ENCODE results near the gene KIAA0232. TPM values are rescaled to one million over a fixed set of nuclear protein-coding genes. Genes with fewer than 3 reads are reported as not detected.

KIAA0232 gene
- total and polyA plus RNA-seq, 9 of the 15 experiments (the other 6 are each of a cell fraction or from before 2014, with no cell fraction given): 3.5 to 17.4 (median 13.0) TPM

DNA sequence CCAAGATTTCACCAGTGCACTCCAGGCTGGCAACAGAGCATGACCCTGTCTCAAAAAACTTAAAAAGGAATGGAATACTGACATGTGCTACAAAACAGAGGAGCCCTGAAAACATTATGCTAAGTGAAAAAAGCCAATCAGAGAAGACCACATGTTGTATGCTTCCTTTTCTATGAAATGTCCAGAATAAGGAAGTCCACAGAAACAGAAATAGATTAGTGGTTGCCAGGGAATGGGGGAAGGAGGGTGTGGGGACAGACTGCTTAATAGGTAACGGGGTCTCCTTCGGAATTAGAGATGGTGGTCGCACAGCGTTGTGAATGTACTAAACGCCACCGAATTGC, 30.1 kb upstream of the KIAA0232 start (continued):
- TF ChIP-seq, protein P1, sequence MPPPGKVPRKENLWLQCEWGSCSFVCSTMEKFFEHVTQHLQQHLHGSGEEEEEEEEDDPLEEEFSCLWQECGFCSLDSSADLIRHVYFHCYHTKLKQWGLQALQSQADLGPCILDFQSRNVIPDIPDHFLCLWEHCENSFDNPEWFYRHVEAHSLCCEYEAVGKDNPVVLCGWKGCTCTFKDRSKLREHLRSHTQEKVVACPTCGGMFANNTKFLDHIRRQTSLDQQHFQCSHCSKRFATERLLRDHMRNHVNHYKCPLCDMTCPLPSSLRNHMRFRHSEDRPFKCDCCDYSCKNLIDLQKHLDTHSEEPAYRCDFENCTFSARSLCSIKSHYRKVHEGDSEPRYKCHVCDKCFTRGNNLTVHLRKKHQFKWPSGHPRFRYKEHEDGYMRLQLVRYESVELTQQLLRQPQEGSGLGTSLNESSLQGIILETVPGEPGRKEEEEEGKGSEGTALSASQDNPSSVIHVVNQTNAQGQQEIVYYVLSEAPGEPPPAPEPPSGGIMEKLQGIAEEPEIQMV (tag; conservative IDR thresholded peaks at IDR 0.05; ENCODE audit: low read depth): no peak
- TF ChIP-seq ID3 (CRISPR knock-in tag; IDR thresholded peaks at IDR 0.05): no peak
- 0 out of 2 replicates have a peak, but pooled peaks have one; percentile 18 for TF ChIP-seq ID3 (tag; IDR thresholded peaks at IDR 0.05)
- TF ChIP-seq ELF4 (CRISPR knock-in tag; IDR thresholded peaks at IDR 0.05): 0 out of 2 replicates have a peak, but pooled peaks have one; percentile 31
- TF ChIP-seq RAD21 (CRISPR knock-in tag; conservative IDR thresholded peaks at IDR 0.05 in 1 of 2, IDR thresholded peaks at IDR 0.05 in 1 of 2): no peak
- peak; percentile 61 for TF ChIP-seq L3MBTL2 (IDR thresholded peaks at IDR 0.05)
- TF ChIP-seq RBM17 (IDR thresholded peaks at IDR 0.05; ENCODE audit: borderline replicate concordance, low read depth, low read length): no peak
- no peak for TF ChIP-seq ZC3H4 (CRISPR knock-in tag; IDR thresholded peaks at IDR 0.05; ENCODE audit: borderline replicate concordance)
- no peak for TF ChIP-seq ETV1 (tag; conservative IDR thresholded peaks at IDR 0.05; ENCODE audit: low read depth)
- TF ChIP-seq, protein P2, sequence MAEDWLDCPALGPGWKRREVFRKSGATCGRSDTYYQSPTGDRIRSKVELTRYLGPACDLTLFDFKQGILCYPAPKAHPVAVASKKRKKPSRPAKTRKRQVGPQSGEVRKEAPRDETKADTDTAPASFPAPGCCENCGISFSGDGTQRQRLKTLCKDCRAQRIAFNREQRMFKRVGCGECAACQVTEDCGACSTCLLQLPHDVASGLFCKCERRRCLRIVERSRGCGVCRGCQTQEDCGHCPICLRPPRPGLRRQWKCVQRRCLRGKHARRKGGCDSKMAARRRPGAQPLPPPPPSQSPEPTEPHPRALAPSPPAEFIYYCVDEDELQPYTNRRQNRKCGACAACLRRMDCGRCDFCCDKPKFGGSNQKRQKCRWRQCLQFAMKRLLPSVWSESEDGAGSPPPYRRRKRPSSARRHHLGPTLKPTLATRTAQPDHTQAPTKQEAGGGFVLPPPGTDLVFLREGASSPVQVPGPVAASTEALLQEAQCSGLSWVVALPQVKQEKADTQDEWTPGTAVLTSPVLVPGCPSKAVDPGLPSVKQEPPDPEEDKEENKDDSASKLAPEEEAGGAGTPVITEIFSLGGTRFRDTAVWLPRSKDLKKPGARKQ (CRISPR knock-in tag; IDR thresholded peaks at IDR 0.05): no peak
- no peak for TF ChIP-seq CREB1 (IDR thresholded peaks at IDR 0.05)
- no peak for TF ChIP-seq CREB1 (CRISPR knock-in tag; IDR thresholded peaks at IDR 0.05)
- TF ChIP-seq ZNF445 (CRISPR knock-in tag; IDR thresholded peaks at IDR 0.05; ENCODE audit: low read depth): no peak
- peak; percentile 21; the same call in 1 of the 2 replicates for TF ChIP-seq NCOA1 (IDR thresholded peaks at IDR 0.05; ENCODE audit: low read depth)
- TF ChIP-seq DMBX1 (CRISPR knock-in tag; IDR thresholded peaks at IDR 0.05; ENCODE audit: borderline replicate concordance): no peak
- TF ChIP-seq IRF2 (CRISPR knock-in tag; IDR thresholded peaks at IDR 0.05): no peak
- no peak for TF ChIP-seq FOXJ3 (CRISPR knock-in tag; IDR thresholded peaks at IDR 0.05)
- no peak for TF ChIP-seq PTRF (tag; IDR thresholded peaks at IDR 0.05)
- no peak for TF ChIP-seq NFE2 (IDR thresholded peaks at IDR 0.05; ENCODE audit: low read depth)
- TF ChIP-seq BDP1 (IDR thresholded peaks at IDR 0.05; ENCODE audit: insufficient read depth, insufficient read length): no peak
- TF ChIP-seq NCOR1 (IDR thresholded peaks at IDR 0.05): no peak
- no peak; the same call in 1 of the 2 replicates for TF ChIP-seq ZNF175 (CRISPR knock-in tag; IDR thresholded peaks at IDR 0.05; ENCODE audit: low read depth)
- TF ChIP-seq KDM4B (IDR thresholded peaks at IDR 0.05; ENCODE audit: borderline replicate concordance in 2 of 2, low read depth in 1 of 2): no peak
- no peak for TF ChIP-seq CHCHD3 (CRISPR knock-in tag; IDR thresholded peaks at IDR 0.05)
- peak; percentile 36; the same call in 1 of the 2 replicates for TF ChIP-seq SMARCA4 (IDR thresholded peaks at IDR 0.05)
- TF ChIP-seq HSF4 (CRISPR knock-in tag; IDR thresholded peaks at IDR 0.05; ENCODE audit: borderline replicate concordance): no peak

Measured in K562 (cell line).